IPS-18a (cell line): ENCODE measurements around the gene VENTX.
"Not testable (repeated sequence)": the region's sequence is repeated elsewhere in the genome, so short reads cannot be mapped to it uniquely, and the experiment has no call there.

ENCODE experiments used
- H3K27ac ChIP-seq: one replicate; pipeline ENCODE4 v1.5.1; 2013; ENCODE audit warnings: low read length
- H3K27me3 ChIP-seq: one replicate; pipeline ENCODE4 v1.6.1; 2013; ENCODE audit warnings: mild to moderate bottlenecking, low read length; ENCODE audit not compliant: control insufficient read depth, insufficient read depth
- H3K36me3 ChIP-seq: one replicate; pipeline ENCODE4 v1.6.1; 2013; ENCODE audit warnings: low read depth, low read length; ENCODE audit not compliant: control insufficient read depth
- H3K4me1 ChIP-seq: one replicate; pipeline ENCODE4 v1.6.1; 2013; ENCODE audit warnings: low read depth, low read length; ENCODE audit not compliant: control insufficient read depth
- H3K4me3 ChIP-seq: one replicate; pipeline ENCODE4 v1.5.1; 2013; ENCODE audit warnings: low read length
- H3K9ac ChIP-seq: one replicate; pipeline ENCODE4 v1.6.1; 2013; ENCODE audit warnings: mild to moderate bottlenecking, low read length, moderate library complexity
- H3K9me3 ChIP-seq: one replicate; pipeline ENCODE4 v1.6.1; 2013; ENCODE audit warnings: low read depth, low read length; ENCODE audit not compliant: control insufficient read depth

Gene VENTX

GRCh38 chr10:133221756-133222155, 15.9 kb upstream of the VENTX start:
- not testable (repeated sequence) for H3K4me1 ChIP-seq, H3K27me3 ChIP-seq, H3K4me3 ChIP-seq, H3K9me3 ChIP-seq, H3K9ac ChIP-seq, H3K27ac ChIP-seq, H3K36me3 ChIP-seq

GRCh38 chr10:133224076-133224475, 13.6 kb upstream of the VENTX start:
- no peak overlapping the region for H3K27ac ChIP-seq
- H3K9ac ChIP-seq = no peak overlapping the region
- peaks cover 14% of the 10 kb centered on the region for H3K27me3 ChIP-seq

GRCh38 chr10:133224756-133225372, 12.8 kb upstream of the VENTX start:
- Histone ChIP-seq H3K4me1 (no peaks in the 10 kb centered on the region), H3K36me3 (no peaks in the 10 kb centered on the region), H3K9me3 (no peaks in the 10 kb centered on the region), H3K27ac (no peak overlapping the region), H3K27me3 (peaks cover 22% of the 10 kb centered on the region), H3K4me3 (no peak overlapping the region), H3K9ac (no peak overlapping the region)

More at GRCh38 chr10:133224076-133224475, 13.6 kb upstream of the VENTX start:
- no peaks in the 10 kb centered on the region for H3K4me1 ChIP-seq
- H3K36me3 ChIP-seq = no peaks in the 10 kb centered on the region
- no peaks in the 10 kb centered on the region for H3K9me3 ChIP-seq
- no peak overlapping the region for H3K4me3 ChIP-seq

- no peak overlapping the region for H3K9ac ChIP-seq
- H3K27ac ChIP-seq = no peak overlapping the region
- H3K4me1 ChIP-seq = no peaks in the 10 kb centered on the region
- peaks cover 28% of the 10 kb centered on the region for H3K27me3 ChIP-seq
- no peaks in the 10 kb centered on the region for H3K9me3 ChIP-seq
- H3K36me3 ChIP-seq = no peaks in the 10 kb centered on the region
- no peak overlapping the region for H3K4me3 ChIP-seq
These were observed 11.9 kb upstream of the VENTX start for GRCh38 chr10:133225707-133226191.

GRCh38 chr10:133226251-133226808, 11.3 kb upstream of the VENTX start:
- Histone ChIP-seq H3K9ac (no peak overlapping the region), H3K4me1 (no peaks in the 10 kb centered on the region), H3K36me3 (no peaks in the 10 kb centered on the region), H3K4me3 (no peak overlapping the region), H3K9me3 (no peaks in the 10 kb centered on the region), H3K27ac (no peak overlapping the region), H3K27me3 (peaks cover 34% of the 10 kb centered on the region)

GRCh38 chr10:133227256-133227655, 10.4 kb upstream of the VENTX start:
- no peak overlapping the region for H3K27ac ChIP-seq
- H3K36me3 ChIP-seq = no peaks in the 10 kb centered on the region
- peaks cover 7% of the 10 kb centered on the region for H3K4me1 ChIP-seq
- peaks cover 43% of the 10 kb centered on the region for H3K27me3 ChIP-seq
- H3K9me3 ChIP-seq = no peaks in the 10 kb centered on the region
- H3K4me3 ChIP-seq = no peak overlapping the region
- no peak overlapping the region for H3K9ac ChIP-seq

- H3K9me3 ChIP-seq = no peaks in the 10 kb centered on the region
- H3K9ac ChIP-seq = no peak overlapping the region
- H3K27ac ChIP-seq = no peak overlapping the region
- H3K27me3 ChIP-seq = peaks cover 65% of the 10 kb centered on the region
- H3K4me3 ChIP-seq = peak overlapping the region; percentile 11
- peaks cover 9% of the 10 kb centered on the region for H3K4me1 ChIP-seq
- no peaks in the 10 kb centered on the region for H3K36me3 ChIP-seq
These were observed 8.2 kb upstream of the VENTX start for GRCh38 chr10:133229265-133230043.

GRCh38 chr10:133230044-133230361, 7.7 kb upstream of the VENTX start, which contains the start of gene UTF1:
Gene UTF1 (plus strand): TSS chr10:133230217. CDS start chr10:133230289, 72 bp downstream.
- Histone ChIP-seq H3K27ac (no peak within 1 kb of the TSS), H3K4me1 (peaks cover 9% of the 10 kb centered on the region), H3K4me3 (peak within 1 kb of the TSS; percentile 17), H3K36me3 (no peaks in the 10 kb centered on the region), H3K9ac (no peak within 1 kb of the TSS), H3K27me3 (peaks cover 69% of the 10 kb centered on the region), H3K9me3 (no peaks in the 10 kb centered on the region)

- H3K9me3 ChIP-seq = no peaks in the 10 kb centered on the region
- peaks cover 75% of the 10 kb centered on the region for H3K27me3 ChIP-seq
- H3K9ac ChIP-seq = no peak overlapping the region
- peak overlapping the region; percentile 17 for H3K4me3 ChIP-seq
- no peaks in the 10 kb centered on the region for H3K36me3 ChIP-seq
- no peak overlapping the region for H3K27ac ChIP-seq
- H3K4me1 ChIP-seq = peaks cover 9% of the 10 kb centered on the region
These were observed 7.1 kb upstream of the VENTX start for GRCh38 chr10:133230387-133231195.

GRCh38 chr10:133231244-133231945, 6.3 kb upstream of the VENTX start:
- H3K4me1 ChIP-seq = peaks cover 9% of the 10 kb centered on the region
- H3K4me3 ChIP-seq = peak overlapping the region; percentile 7
- no peaks in the 10 kb centered on the region for H3K9me3 ChIP-seq
- H3K36me3 ChIP-seq = no peaks in the 10 kb centered on the region
- H3K9ac ChIP-seq = no peak overlapping the region
- H3K27me3 ChIP-seq = peaks cover 83% of the 10 kb centered on the region
- H3K27ac ChIP-seq = no peak overlapping the region
